Dendritic cell treated with granulocyte-macrophage colony-stimulating factor and Interleukin-4, amounts not matched to agents 40 ng/mL and 50 ng/mL, for 4 days (primary cell): Measurements from ENCODE around the gene SERPINA4.

Source experiments
- H3K27ac Mint-ChIP-seq: one replicate; pipeline ENCODE4 v1.8.0; 2022; ENCODE audit warnings: mild to moderate bottlenecking, mixed read lengths
- H3K27me3 Mint-ChIP-seq: one replicate; pipeline ENCODE4 v1.8.0; 2022; ENCODE audit warnings: mild to moderate bottlenecking, mixed read lengths
- H3K36me3 Mint-ChIP-seq: one replicate; pipeline ENCODE4 v1.8.0; 2022; ENCODE audit warnings: low read depth, mixed read lengths
- H3K4me1 Mint-ChIP-seq: one replicate; pipeline ENCODE4 v1.8.0; 2022; ENCODE audit warnings: low read depth, mixed read lengths
- H3K4me3 Mint-ChIP-seq: one replicate; pipeline ENCODE4 v1.8.0; 2022; ENCODE audit warnings: mild to moderate bottlenecking, moderate library complexity, mixed read lengths
- H3K9me3 Mint-ChIP-seq: one replicate; pipeline ENCODE4 v1.8.0; 2022; ENCODE audit warnings: mixed read lengths
- intact Hi-C: fragments of 100-400 bp; cut with micrococcal nuclease; formaldehyde crosslinking; loops from one replicate; pipeline ENCODE4 v1.15.0; 2022

The SERPINA4 gene

GRCh38 chr14:94538070-94538740 is 23.0 kb upstream of the SERPINA4 start:
- H3K9me3 Mint-ChIP-seq: no peaks in the 10 kb centered on the region
- no peak overlapping the region for H3K4me3 Mint-ChIP-seq
- no peak overlapping the region for H3K27ac Mint-ChIP-seq
- H3K36me3 Mint-ChIP-seq: no peaks in the 10 kb centered on the region
- intact Hi-C loops: no loop called here
- H3K4me1 Mint-ChIP-seq: no peaks in the 10 kb centered on the region
- H3K27me3 Mint-ChIP-seq: peaks cover 9% of the 10 kb centered on the region

DNA sequence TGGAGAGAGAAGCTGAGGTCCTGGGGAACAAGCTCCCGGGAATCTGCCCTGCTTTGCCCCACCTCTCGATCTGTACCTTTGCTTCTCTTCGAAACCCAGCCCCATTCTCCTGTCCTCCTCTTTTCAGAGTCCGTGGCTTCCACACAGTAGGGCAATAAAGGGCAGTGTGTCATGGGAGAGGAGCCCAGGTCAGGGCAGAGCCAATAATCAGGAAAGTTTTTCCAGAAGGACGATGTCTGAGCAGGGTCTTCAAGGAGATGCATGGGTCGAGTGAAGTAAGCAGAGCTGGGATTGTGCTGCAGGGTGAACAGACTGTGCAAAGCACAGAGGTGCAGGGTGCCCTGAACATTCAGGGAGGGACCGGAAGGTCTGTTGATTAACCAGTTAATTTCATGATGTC is 22.1 kb upstream of the SERPINA4 start:
- Mint-ChIP-seq H3K36me3 (no peaks in the 10 kb centered on the region), H3K9me3 (no peaks in the 10 kb centered on the region), H3K27ac (no peak overlapping the region), H3K4me1 (no peaks in the 10 kb centered on the region), H3K4me3 (no peak overlapping the region), H3K27me3 (peaks cover 6% of the 10 kb centered on the region)
- intact Hi-C loops: no loop called here

GRCh38 chr14:94540031-94540794 is 21.0 kb upstream of the SERPINA4 start:
- Mint-ChIP-seq H3K4me3 (no peak overlapping the region), H3K27me3 (peaks cover 6% of the 10 kb centered on the region), H3K4me1 (no peaks in the 10 kb centered on the region), H3K9me3 (no peaks in the 10 kb centered on the region), H3K27ac (no peak overlapping the region), H3K36me3 (no peaks in the 10 kb centered on the region)
- intact Hi-C loops: no loop called here

DNA sequence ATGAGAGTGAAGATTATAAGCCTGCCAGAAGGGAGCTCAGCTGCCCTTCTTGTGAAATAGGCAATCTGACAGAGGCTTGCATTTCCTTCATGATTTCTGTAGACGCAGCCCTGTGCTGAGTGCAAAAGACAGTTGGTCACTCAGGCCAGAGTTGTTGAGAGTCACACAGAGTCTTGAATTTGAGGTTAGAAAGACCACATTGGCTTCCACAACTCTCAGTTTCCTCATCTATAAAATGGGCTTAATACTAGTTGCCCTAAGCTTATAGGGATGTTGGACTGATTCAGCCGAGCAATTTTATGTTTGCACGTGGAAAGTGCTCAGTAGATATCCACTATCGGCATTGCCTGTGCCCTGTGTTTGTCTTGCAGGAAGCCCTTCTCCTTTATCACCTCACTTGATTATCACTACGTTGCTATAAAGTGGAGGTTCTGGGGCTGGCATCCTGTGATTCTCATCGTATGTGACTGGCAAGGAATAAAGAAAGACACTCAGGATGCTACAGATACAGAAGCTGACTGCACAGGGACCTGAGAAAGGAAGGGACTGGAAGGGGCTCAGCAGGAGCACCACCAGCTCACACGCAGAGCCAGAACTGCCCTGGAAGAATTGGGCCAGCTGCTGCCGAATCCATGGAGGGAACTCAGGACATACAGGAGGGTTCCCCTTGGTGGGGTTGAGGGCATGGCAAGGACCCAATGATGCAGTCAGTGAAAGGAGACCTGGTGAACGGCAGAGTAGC is 19.8 kb upstream of the SERPINA4 start:
- Mint-ChIP-seq H3K4me3 (no peak overlapping the region), H3K27ac (no peak overlapping the region), H3K9me3 (peaks cover 11% of the 10 kb centered on the region), H3K36me3 (no peaks in the 10 kb centered on the region), H3K4me1 (no peaks in the 10 kb centered on the region), H3K27me3 (peaks cover 6% of the 10 kb centered on the region)
- intact Hi-C loops: no loop called here

DNA sequence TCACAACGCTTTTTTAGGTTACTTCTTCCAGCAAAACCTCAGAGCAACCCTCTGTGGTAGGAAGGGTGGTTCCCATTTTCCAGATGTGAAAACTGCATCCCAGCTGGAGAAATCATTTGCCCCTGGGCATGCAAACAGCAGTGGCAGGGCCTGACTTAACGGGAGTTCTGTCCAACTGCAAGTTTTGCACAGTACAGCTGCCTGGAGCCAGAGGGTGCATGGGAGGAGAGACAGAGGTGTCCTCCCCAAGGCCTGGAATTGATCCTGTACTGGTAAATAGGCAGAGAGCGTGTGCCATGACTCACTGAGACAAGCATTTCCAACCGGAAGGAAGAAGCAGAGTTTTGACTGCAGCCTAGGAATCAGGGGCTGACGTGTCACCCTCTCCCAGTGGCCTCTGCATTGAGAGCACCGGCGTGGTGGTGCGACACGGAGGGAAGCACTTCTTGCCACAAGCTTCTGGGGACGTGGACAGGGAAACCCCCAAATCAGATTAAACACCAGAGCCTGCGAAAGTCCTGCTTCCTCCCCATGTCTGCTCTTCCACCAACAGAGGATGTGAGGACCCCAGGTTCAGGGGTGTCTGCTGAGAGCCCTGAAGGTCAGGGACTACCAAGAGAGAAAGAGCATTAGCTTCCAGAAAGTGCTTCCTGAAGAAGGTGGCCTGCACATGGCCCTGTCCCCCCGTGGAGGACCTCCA is 19.0 kb upstream of the SERPINA4 start:
- Mint-ChIP-seq H3K9me3 (peaks cover 19% of the 10 kb centered on the region), H3K4me3 (no peak overlapping the region), H3K4me1 (no peaks in the 10 kb centered on the region), H3K27me3 (peaks cover 6% of the 10 kb centered on the region), H3K36me3 (no peaks in the 10 kb centered on the region), H3K27ac (no peak overlapping the region)
- intact Hi-C loops: no loop called here

DNA sequence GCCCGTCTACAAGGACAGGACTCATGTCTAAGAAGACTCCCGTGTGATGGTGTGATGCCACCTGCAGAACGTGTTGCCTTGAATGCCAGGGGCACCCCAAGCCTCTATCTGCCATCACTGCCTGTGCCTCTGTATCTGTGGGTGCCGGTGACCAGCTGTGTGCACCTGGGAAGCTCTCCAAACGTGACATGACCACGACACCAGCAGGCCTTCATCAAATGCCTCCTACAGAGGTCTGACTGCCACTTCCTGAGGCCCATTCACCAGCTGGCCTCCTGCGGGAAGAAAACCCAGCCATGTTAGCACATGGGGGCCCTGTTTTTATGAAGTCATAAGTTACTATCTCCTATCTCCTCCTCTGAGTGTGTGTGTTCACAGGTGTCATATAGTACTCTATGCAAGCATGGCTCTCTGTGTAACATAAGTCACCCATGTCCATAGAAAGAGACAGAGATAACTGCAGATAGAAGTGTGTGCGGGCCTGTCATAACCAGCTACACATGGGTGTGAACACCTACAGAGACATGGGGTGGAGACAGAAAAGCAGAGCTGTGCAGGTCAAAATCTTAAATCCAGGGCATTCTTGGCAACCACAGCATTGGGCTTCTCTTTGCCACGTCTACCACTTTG is 18.3 kb upstream of the SERPINA4 start:
- Mint-ChIP-seq H3K4me3 (no peak overlapping the region), H3K4me1 (no peaks in the 10 kb centered on the region), H3K27ac (no peak overlapping the region), H3K36me3 (no peaks in the 10 kb centered on the region), H3K27me3 (peaks cover 6% of the 10 kb centered on the region), H3K9me3 (peaks cover 19% of the 10 kb centered on the region)
- intact Hi-C loops: no loop called here

- intact Hi-C loops: no loop called here
- Mint-ChIP-seq H3K4me3 (no peak overlapping the region), H3K36me3 (no peaks in the 10 kb centered on the region), H3K27me3 (peaks cover 5% of the 10 kb centered on the region), H3K4me1 (no peaks in the 10 kb centered on the region), H3K9me3 (peaks cover 19% of the 10 kb centered on the region), H3K27ac (no peak overlapping the region)
Observed at GRCh38 chr14:94543449-94544124, 17.7 kb upstream of the SERPINA4 start.

GRCh38 chr14:94544726-94545125 is 16.5 kb upstream of the SERPINA4 start:
- H3K4me1 Mint-ChIP-seq: no peaks in the 10 kb centered on the region
- peaks cover 19% of the 10 kb centered on the region for H3K9me3 Mint-ChIP-seq
- H3K36me3 Mint-ChIP-seq: no peaks in the 10 kb centered on the region
- H3K27ac Mint-ChIP-seq: no peak overlapping the region
- H3K27me3 Mint-ChIP-seq: peaks cover 9% of the 10 kb centered on the region
- intact Hi-C loops: no loop called here
- H3K4me3 Mint-ChIP-seq: no peak overlapping the region

GRCh38 chr14:94545131-94545841 is 16.0 kb upstream of the SERPINA4 start:
- intact Hi-C loops: no loop called here
- Mint-ChIP-seq H3K4me3 (no peak overlapping the region), H3K27me3 (peaks cover 13% of the 10 kb centered on the region), H3K4me1 (no peaks in the 10 kb centered on the region), H3K9me3 (peaks cover 19% of the 10 kb centered on the region), H3K27ac (no peak overlapping the region), H3K36me3 (no peaks in the 10 kb centered on the region)

DNA sequence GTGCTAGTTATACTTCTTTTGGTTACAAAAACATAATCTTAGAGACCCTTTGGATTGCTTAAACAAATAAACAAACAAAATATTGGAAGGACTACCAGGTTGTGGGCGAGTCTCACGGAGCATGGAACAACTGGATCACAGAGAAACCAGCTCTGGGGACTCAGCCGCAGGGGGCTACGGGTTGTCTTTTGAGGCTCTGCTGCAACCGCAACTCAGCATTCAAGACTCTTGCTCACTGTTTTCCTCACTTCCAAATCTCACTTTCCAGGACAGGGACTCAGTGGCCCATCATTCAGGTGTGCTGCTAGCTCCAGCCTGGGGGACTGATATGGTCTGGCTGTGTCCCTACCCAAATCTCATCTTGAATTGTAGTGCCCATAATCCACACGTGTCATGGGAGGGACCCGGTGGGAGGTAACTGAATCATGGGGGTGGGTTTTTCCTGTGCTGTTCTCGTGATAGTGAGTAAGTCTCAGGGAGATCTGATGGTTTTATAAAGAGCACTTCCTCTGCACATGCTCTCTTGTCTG is 14.0 kb upstream of the SERPINA4 start:
- Mint-ChIP-seq H3K4me1 (no peaks in the 10 kb centered on the region), H3K9me3 (peaks cover 19% of the 10 kb centered on the region), H3K27ac (no peak overlapping the region), H3K27me3 (peaks cover 28% of the 10 kb centered on the region), H3K4me3 (no peak overlapping the region), H3K36me3 (no peaks in the 10 kb centered on the region)
- intact Hi-C loops: no loop called here

DNA sequence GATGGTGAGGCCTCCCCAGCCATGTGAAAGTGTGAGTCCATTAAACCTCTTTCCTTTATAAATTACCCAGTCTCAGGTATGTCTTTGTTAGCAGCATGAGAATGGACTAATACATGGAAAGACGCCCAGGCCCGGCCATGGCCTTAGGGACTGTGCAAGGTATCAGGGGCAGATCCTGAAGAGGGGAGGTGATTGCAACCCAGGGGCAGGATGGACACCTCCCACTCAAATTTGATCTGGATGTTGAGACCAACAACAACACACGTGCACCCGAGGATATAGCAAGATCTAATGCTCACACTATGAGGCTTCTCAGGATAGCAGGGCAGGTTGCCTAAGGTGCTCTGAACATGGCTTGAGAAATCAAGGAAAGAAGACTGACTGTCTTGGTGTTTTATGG is 13.5 kb upstream of the SERPINA4 start:
- Mint-ChIP-seq H3K36me3 (no peaks in the 10 kb centered on the region), H3K27ac (no peak overlapping the region), H3K4me3 (no peak overlapping the region), H3K9me3 (peaks cover 19% of the 10 kb centered on the region), H3K27me3 (peaks cover 31% of the 10 kb centered on the region), H3K4me1 (no peaks in the 10 kb centered on the region)
- intact Hi-C loops: no loop called here

DNA sequence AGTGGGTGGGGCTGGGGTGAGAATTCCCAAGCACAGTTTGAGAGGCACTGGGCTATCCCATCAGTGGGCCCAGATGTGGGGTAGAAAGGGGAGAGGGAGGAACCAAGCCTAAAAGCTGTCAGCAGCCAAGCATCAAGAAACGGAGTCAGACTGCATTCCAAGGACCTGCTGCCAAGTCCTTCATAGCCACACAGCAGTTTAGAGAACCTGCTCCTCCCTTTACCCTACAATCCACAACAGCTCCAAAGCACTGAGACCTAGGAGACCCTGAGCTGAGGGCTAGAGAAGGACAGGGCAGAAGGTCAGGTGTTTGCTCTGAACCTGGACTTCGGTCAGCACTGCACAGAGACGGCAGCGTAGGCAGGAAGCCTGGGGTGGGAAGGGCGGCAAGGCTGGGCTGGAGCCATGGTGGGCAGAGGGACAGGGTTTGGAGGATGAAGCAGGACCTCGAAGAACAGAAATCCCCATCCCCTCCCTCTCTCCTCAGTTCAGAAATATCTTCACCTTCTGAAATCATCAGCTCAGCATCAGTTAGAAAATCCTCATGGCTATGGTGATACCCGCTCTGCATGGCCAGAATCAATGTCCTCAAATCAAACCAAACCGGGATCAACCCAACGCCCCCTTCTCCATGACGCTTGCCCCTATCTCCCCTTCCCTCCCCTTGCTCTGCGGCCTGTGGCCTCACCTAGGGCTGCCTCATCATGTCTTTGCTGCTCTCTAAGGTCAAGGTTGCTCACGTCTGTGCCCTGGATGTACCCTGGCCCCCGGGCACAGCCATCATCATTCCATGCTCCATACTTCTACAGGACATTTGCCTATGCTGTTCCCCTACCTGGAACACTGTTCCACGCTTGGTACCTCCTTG is 12.9 kb upstream of the SERPINA4 start:
- H3K4me1 Mint-ChIP-seq: no peaks in the 10 kb centered on the region
- H3K9me3 Mint-ChIP-seq: peaks cover 19% of the 10 kb centered on the region
- no peak overlapping the region for H3K4me3 Mint-ChIP-seq
- H3K27me3 Mint-ChIP-seq: peaks cover 31% of the 10 kb centered on the region
- H3K27ac Mint-ChIP-seq: no peak overlapping the region
- intact Hi-C loops: no loop called here
- no peaks in the 10 kb centered on the region for H3K36me3 Mint-ChIP-seq
